ENCODE data around the gene OSBPL2.

OSBPL2 gene

DNA sequence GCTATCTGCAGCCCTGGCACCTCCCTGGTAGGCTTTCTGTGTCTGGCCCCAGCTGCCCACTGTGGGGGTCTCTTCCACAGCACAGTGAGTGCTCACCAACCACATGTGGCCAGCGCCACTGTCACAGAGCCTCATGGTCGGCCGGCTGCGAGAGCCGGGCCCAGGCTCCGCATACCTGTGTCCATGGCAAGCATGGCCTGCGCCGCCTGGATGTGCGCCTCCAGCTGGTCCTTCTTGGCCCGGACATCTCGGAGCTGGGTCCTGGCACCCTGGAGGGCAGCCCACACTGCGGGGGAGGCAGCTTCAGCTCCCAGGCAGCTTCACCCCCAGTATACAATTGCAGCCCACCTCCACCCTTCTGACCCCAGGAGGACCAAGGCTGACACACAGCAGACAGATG, 77.5 kb downstream of the OSBPL2 start:
- DNase-seq, result no peak

DNA sequence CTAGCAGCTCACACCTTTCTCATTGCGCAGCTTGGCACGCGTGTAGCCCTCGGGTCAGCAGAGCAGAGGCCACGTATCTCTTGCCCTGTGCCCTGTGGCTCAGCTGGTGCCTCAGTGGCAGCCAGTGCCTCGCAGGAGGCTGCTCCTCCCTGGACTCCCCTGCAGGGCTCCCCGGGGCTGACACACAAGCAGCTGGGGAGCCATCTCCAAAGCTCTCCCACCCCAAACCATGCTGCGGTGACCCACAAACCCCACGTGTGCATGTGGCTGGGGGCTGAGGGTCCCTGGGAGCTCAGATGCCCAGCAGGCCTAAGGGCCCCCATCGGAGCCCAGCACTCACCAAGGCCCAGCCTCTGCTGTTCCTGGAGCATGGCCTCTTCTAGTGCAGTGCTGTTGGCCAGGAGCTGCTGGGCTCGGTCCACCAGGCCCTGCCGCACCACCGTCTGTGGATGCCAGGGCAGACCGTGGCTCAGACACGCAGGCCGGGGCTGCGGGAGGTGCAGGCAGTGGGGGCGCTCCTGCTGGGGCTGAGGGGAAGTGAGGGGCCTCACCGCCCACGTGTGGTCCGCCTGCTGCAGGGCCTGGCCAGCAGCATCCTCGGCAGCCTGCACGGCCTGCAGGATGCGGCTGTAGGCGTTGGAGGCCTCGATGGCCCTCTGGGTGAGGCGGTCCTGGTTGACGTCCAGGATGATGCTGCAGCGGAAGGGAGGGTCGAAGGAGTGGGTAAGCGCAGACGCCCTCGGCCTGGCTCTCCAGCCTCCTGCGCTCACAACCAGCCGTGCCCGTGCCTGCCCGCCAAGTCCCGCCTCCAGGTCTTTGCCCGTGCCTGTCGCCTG, 78.2 kb downstream of the OSBPL2 start:
- DNase-seq, result no peak

- DNase-seq, result no peak
Observed at GRCh38 chr20:62317167-62317655, 78.9 kb downstream of the OSBPL2 start.

GRCh38 chr20:62318400-62319345, 80.4 kb downstream of the OSBPL2 start:
- no peak for DNase-seq

GRCh38 chr20:62319346-62319909, 81.1 kb downstream of the OSBPL2 start:
- DNase-seq, result no peak

- peak in 1 of 2 donors; percentile 21 for DNase-seq
Observed at GRCh38 chr20:62320581-62321354, 82.4 kb downstream of the OSBPL2 start.

DNA sequence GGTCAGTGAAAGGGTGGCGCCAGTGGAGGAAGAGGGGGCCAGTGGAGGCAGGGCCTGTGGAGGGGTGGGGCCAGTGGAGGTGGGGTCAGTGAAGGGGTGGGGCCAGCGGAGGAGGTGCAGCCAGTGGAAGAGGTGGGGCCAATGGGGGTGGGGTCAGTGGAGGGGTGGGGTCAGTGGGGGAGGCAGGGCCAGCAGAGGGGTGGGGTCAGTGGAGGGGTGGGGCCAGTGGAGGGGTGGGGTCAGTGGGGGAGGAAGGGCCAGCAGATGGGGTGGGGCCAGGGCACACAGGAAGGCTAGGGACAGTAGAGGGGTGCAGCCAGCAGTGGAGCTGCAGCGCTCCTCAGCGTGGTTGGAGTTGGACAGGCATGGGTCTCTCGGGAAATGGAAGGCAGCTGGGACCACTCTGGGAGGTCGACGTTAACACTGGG, 83.2 kb downstream of the OSBPL2 start:
- peak in 1 of 2 donors; percentile 31 for DNase-seq

- DNase-seq, result no peak
Observed at GRCh38 chr20:62321975-62322374, 83.7 kb downstream of the OSBPL2 start.

GRCh38 chr20:62322492-62323041, 84.2 kb downstream of the OSBPL2 start:
- DNase-seq, result no peak

GRCh38 chr20:62323146-62323979, 85.0 kb downstream of the OSBPL2 start:
- no peak for DNase-seq

DNA sequence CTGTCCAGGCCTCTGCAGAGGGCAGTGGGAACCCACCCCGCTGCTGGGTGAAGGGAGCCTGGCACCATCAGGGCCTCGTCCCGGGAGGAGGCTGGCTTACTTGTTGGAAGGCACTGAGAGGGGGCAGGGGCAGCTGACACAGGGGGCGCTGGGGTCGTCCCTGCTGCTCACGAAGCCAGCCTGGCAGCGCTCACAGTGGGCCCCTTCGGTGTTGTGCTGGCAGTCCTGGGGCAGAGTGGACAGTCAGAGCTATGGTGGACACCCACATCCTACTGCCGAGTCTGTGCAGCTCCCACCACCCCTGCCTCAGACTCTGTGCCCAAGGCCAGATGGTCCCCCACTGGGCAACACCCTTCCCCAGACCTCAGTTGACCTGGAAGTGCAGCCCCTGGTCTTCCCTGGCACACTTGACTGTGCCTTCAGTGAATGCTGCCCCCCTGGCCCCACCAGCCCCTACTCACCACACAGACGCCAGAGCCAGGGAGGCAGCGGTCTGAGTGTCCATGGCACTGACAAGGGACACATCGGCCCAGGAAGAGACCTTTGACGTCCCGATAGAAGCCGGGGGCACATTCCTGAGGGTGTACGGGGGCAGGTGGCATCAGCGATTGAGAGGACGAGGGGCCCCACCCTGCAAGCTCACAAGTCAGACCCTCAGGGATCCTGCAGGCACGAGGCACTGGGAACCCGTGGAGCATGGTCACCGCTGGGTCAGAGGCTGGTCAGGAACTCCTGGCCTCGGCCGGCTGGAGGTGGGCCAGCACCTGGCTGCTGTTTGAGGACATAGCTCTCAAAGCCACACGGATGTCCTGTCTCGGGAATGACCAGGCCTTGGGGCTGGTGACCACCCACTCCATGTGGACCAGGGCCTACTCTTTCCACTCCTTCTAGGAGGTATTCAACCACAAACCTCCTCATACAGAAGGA, 85.9 kb downstream of the OSBPL2 start:
- no peak for DNase-seq

DNA sequence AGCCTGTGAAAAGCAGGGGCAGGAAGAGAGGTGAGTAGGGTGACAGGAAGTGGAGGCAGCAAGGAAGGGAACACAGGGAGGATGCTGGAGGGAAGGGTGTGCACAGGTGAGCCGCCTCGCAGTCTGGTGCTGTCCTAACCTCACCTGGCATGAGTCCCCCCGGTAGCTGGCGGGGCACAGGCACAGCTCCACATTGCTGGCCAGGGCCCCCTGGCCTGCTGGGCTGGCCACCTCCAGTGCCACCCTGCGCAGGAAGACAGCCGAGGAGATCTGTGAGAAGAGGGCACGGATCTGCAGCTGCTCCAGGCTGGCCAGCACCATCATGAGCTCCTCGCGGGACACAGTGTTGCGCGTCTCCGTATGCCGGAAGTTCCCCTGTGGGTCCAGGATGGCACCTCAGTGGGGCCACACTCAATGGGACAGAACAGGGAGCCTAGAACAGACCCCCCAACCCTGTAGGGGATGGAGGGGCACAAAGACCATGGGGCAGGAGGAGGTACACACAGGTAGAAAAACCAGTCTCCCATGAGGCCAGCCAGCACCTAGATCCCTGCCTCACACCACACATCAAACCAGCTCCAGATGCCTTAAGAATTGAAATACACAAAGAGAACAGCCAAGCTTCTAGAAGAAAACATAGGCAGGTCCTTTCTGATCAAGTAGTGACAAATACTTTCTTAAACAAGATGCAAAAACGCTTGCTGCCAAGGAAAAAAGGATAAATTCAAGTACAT, 87.0 kb downstream of the OSBPL2 start:
- DNase-seq, result no peak

GRCh38 chr20:62326559-62326958, 88.2 kb downstream of the OSBPL2 start:
- no peak for DNase-seq

DNA sequence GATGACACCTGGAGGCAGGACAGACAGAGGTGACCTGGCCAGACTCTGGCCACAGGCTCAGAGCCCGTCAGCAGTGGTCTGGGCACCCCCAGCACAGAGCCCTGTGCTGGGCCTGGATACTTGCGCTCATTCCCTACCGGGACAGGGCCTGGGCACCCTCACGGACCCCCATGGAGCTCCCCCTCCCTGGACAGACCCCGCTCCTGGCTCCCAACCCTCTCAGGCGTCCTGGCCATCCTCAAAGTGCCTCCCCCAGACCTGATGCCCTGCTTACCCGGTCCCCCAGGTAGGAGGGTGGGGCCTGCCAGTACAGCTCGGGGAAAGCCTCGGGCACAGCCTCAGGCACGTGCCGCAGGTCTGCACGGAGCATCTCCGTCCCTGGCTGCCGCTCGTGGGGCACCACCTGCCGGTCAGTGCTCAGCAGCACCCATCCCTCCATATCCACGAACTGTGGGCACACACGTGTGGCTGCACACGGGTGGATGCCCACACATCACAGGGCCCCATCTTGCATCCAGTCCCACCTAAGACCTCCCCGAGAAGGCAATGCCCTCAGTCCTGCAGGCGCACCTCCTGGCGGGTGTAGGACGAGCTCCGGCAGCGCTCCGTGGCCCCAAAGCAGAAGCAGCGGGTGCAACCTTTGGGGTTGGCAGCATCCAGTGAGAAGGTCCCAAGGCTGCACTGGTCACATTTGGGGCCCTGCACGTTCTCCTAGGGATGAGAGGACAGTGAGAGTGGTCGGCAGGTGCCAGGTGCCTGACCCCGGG, 88.8 kb downstream of the OSBPL2 start:
- no peak for DNase-seq

DNA sequence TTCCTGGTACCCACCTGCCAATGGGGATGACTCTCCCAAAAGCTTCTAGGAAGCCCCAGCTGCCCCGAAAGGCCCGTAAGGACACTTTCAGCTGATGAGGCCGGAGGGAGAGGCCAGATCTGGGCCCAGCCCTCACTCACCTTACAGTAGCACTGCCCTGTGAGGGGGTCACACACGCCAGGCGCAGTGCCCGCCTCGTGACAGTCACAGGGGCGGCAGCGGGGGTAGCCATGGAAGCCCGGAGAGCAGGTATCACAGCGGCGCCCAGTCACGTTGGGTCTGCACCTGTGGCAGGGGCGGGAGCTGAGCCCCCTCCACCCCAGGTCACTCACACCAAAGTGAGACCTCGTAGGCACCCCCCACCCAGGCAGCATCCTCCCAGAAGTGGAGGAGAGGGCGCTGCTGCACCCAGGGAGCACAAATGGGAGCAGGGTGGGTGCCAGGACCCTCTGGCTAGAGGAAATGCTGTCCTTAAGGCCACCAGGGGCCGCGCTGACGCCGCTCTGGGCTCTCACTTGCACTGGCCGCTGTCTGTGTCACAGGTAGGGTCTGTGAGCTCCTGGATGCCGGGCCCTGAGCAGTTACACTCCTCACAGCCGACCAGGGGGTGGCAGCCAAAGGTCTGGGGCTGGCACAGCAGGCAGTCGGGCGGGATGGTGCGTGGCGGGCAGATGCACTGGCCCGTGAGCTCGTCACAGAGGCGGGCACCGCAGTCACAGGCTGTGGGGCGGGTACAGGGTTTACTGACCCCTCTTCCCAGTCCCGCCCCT, 89.6 kb downstream of the OSBPL2 start:
- DNase-seq, result no peak

DNA sequence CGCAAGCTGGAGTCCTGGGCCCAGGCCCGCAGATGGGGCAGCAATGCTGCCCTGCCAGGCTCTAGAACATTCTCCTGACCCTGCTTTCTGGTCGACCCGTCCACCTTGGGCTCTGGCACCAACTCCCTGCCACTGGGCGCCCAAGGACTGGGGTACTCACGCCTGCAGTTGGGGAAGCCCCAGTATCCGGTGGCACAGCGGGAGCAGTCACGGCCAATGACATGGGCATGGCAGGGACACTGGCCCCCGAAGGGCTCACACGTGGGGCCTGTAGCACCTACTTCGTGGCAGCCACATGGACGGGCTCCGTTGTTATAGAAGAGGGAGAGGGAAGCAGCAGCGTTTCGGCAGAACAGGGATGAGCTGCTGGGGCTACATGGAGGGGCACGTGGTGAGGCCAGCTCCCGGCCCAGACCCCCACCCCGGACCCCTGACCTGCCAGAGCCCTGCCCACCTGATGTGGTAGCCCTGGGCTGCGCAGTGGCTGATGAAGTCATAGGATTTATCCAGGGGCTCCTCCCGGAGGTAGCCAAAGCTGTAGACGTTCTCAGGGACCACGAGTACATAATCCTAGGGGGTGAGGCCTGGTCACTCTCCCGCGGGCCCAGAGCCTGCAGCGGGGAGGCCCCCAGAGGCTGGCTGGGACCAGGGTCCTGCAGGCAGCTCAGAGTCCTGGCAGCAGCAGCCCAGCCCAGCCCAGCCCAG, 90.5 kb downstream of the OSBPL2 start:
- DNase-seq, result no peak
